ENCODE data around the gene FAM131A. TPM values are rescaled to one million over a fixed set of nuclear protein-coding genes. Genes with fewer than 3 reads are reported as not detected.

Gene FAM131A
- total RNA-seq, 1 donor from 2014 or later, result 28.5 TPM

GRCh38 chr3:184389935-184390528, 52.6 kb downstream of the FAM131A start:
- H3K4me1 ChIP-seq, result no peaks in the 10 kb centered on the region
- peak overlapping the region; percentile 42 for H3K27ac ChIP-seq
- no peak for DNase-seq (ENCODE audit: extremely low spot score in 2 of 2)
- no peaks in the 10 kb centered on the region for H3K27me3 ChIP-seq
- no peaks in the 10 kb centered on the region for H3K9me3 ChIP-seq
- H3K4me3 ChIP-seq, result no peak overlapping the region
- no peak for TF ChIP-seq POLR2A (IDR thresholded peaks at IDR 0.05)
- TF ChIP-seq CTCF (IDR thresholded peaks at IDR 0.05), result no peak
- no peak for TF ChIP-seq POLR2AphosphoS5 (IDR thresholded peaks at IDR 0.05; ENCODE audit: insufficient read depth in 1 of 2, low read depth in 1 of 2)
- H3K36me3 ChIP-seq, result peaks cover 0 to 3% of the 10 kb centered on the region in 2 donors
- intact Hi-C loops (cut with DNase I), result no loop called here

GRCh38 chr3:184391266-184391665, 53.9 kb downstream of the FAM131A start:
- no peaks in the 10 kb centered on the region for H3K4me1 ChIP-seq
- H3K36me3 ChIP-seq, result no peaks in the 10 kb centered on the region
- DNase-seq (ENCODE audit: extremely low spot score in 2 of 2), result no peak
- intact Hi-C loops (cut with DNase I), result no loop called here
- no peaks in the 10 kb centered on the region for H3K27me3 ChIP-seq
- no peak overlapping the region for H3K4me3 ChIP-seq
- H3K9me3 ChIP-seq, result no peaks in the 10 kb centered on the region
- peak overlapping the region; percentile 42 for H3K27ac ChIP-seq
- TF ChIP-seq POLR2A (IDR thresholded peaks at IDR 0.05) (no peak), POLR2AphosphoS5 (IDR thresholded peaks at IDR 0.05; ENCODE audit: insufficient read depth in 1 of 2, low read depth in 1 of 2) (no peak)

GRCh38 chr3:184395320-184395660, 57.9 kb downstream of the FAM131A start:
- no peak overlapping the region for H3K4me3 ChIP-seq
- H3K36me3 ChIP-seq, result no peaks in the 10 kb centered on the region
- H3K4me1 ChIP-seq, result peaks cover 3% of the 10 kb centered on the region
- H3K27ac ChIP-seq, result no peak overlapping the region
- TF ChIP-seq CTCF (IDR thresholded peaks at IDR 0.05) (no peak), POLR2AphosphoS5 (IDR thresholded peaks at IDR 0.05; ENCODE audit: insufficient read depth in 1 of 2, low read depth in 1 of 2) (no peak), POLR2A (IDR thresholded peaks at IDR 0.05) (no peak)
- no peaks in the 10 kb centered on the region for H3K9me3 ChIP-seq
- no peak for DNase-seq (ENCODE audit: extremely low spot score in 2 of 2)
- intact Hi-C loops (cut with DNase I), result no loop called here
- no peaks in the 10 kb centered on the region for H3K27me3 ChIP-seq

Small RNA genes within 50 kb of the gene (small RNA-seq; reads per million reads assigned to genes)
- 753 reads per million, percentile 99 among the genes with 10 or more reads in this experiment for gene SNORD66

Other genes starting within 250 kb of the FAM131A start
- gene HTR3E, start 240.5 kb upstream of the FAM131A start, total RNA-seq, result not detected
- 30.2 TPM for gene EIF2B5, start 202.2 kb upstream of the FAM131A start, total RNA-seq
- 39.0 TPM for gene DVL3, start 182.2 kb upstream of the FAM131A start, total RNA-seq
- gene AP2M1, start 162.7 kb upstream of the FAM131A start, total RNA-seq, result 223 TPM
- 94.0 TPM for gene ABCF3, start 151.4 kb upstream of the FAM131A start, total RNA-seq
- gene VWA5B2, start 108.0 kb upstream of the FAM131A start, total RNA-seq, result 0.98 TPM
- gene ALG3, start 88.6 kb upstream of the FAM131A start, total RNA-seq, result 58.2 TPM
- 5.6 TPM for gene EEF1AKMT4, start 87.9 kb upstream of the FAM131A start, total RNA-seq
- not detected for gene CAMK2N2, start 76.0 kb upstream of the FAM131A start, total RNA-seq
- 1.7 TPM for gene ECE2, start 61.6 kb upstream of the FAM131A start, total RNA-seq
- gene PSMD2, start 38.4 kb upstream of the FAM131A start, total RNA-seq, result 108 TPM
- gene EIF4G1, start 23.0 kb upstream of the FAM131A start, total RNA-seq, result 207 TPM
- gene CLCN2, start 24.0 kb downstream of the FAM131A start, total RNA-seq, result 8.1 TPM
- 64.3 TPM for gene POLR2H, start 24.1 kb downstream of the FAM131A start, total RNA-seq
- gene THPO, start 40.6 kb downstream of the FAM131A start, total RNA-seq, result 0.74 TPM
- 32.7 TPM for gene CHRD, start 42.5 kb downstream of the FAM131A start, total RNA-seq
- gene EPHB3, start 224.2 kb downstream of the FAM131A start, total RNA-seq, result 17.7 TPM